ENCODE results near the gene AUTS2.

DNA sequence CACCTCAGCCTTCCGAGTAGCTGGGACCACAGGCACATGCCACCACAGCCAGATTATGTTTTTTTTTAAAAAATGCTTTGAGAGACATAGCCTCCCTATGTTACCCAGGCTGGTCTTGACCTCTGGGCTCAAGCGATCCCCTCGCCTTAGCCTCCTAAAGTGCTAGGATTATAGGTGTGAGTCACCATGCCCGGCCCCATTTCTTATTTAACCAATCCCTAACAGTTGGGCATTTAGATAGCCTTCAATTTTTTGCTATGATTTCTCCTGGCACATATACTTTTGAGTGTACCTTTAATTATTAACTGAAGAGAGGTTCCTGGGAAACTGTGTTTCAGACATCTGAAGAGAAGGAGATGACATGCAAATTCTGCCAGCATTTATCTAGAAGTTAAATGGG is 22.6 kb upstream of the AUTS2 start:
- TF ChIP-seq EZH2phosphoT487 (IDR thresholded peaks at IDR 0.05; ENCODE audit: insufficient read depth, low read depth), result no peak
- no peak for TF ChIP-seq EZH2 (IDR thresholded peaks at IDR 0.05; ENCODE audit: insufficient read depth, poor library complexity, severe bottlenecking)

All from GM23248 (cell line).